Fibroblast of mammary gland (primary cell): ENCODE measurements around the gene RPS21.

ENCODE experiments used
- DNase-seq: peaks from one replicate; pipeline ENCODE4 v3.0.0-alpha.2; 2010; ENCODE audit warnings: low read depth
- H3K4me3 ChIP-seq: 2 replicates; pipeline ENCODE4 v1.5.1; 2011; ENCODE audit warnings: low read depth, mild to moderate bottlenecking, low read length, moderate library complexity; ENCODE audit not compliant: control insufficient read depth
- TF ChIP-seq, protein P1 (sequence below): conservative IDR thresholded peaks from 2 replicates; pipeline ENCODE4 v1.5.1; 2011; ENCODE audit warnings: low read depth, low read length, inconsistent platforms; ENCODE audit not compliant: control insufficient read depth, insufficient read depth

RPS21 gene

DNA sequence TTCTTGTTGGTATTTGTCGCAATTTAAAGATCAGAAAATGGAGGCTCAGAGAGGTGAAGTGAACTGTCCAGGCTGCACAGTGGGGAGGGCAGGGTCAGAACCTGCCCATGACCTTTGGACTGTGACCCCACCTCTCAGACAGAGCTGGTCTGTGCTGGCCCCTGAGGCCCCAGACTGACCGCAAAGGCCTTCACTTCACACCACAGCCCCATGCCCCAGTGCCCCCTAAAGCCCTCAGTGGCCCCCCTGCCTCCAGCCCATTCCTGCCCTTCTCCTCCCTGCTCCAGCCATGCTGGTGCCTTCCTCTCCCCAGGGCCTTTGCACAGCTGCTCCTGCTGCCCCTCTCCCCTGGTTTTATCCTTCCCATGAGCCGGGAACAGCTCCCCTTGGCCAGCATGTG is 49.8 kb downstream of the RPS21 start:
- TF ChIP-seq, protein P1, sequence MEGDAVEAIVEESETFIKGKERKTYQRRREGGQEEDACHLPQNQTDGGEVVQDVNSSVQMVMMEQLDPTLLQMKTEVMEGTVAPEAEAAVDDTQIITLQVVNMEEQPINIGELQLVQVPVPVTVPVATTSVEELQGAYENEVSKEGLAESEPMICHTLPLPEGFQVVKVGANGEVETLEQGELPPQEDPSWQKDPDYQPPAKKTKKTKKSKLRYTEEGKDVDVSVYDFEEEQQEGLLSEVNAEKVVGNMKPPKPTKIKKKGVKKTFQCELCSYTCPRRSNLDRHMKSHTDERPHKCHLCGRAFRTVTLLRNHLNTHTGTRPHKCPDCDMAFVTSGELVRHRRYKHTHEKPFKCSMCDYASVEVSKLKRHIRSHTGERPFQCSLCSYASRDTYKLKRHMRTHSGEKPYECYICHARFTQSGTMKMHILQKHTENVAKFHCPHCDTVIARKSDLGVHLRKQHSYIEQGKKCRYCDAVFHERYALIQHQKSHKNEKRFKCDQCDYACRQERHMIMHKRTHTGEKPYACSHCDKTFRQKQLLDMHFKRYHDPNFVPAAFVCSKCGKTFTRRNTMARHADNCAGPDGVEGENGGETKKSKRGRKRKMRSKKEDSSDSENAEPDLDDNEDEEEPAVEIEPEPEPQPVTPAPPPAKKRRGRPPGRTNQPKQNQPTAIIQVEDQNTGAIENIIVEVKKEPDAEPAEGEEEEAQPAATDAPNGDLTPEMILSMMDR: no peak
- DNase-seq: no peak
- no peak overlapping the region for H3K4me3 ChIP-seq

DNA sequence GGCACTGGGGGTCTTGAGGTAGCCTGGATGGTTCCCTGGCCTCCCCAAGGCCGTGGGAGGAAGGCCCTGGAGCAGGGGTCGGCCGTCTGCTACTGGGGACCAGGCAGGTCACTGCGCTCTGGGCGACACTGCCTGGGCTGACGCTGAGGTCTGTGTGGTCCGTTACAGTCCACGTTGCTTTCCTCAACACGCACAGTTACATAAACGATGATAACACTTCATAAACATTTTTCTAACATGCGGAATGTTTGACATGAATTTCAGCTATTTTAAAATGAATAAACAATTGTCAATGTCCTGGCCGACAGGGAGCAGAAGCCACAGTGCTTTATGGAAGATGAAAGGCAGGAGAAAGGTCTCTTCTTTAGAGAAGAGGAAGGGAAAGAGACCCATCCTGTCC is 50.6 kb downstream of the RPS21 start:
- no peak overlapping the region for H3K4me3 ChIP-seq
- DNase-seq: no peak
- TF ChIP-seq, protein P1: no peak

DNA sequence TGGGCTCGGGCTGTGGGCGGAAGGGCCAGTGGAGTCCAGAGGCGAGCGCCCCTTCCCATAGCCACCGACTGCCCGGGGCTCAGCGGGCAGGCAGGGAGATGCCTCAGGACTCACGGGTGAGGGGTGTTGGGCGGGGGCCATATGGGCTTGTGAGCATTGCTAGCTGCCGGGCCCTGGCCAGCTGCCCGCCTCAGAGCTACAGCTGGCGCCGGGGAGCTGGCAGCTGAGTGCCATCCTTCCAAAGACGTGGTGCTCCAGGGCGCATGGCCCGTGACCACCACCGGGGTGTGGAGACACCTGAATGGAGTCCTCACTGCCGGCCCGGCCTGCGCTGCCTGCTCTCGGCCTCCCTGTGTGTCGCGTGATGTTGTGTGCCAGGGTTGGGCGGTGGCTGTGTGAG is 51.0 kb downstream of the RPS21 start:
- TF ChIP-seq, protein P1: no peak
- no peak overlapping the region for H3K4me3 ChIP-seq
- no peak for DNase-seq
